K562 (cell line): ENCODE measurements around the gene IFT122. TPM values are rescaled to one million over a fixed set of nuclear protein-coding genes. Genes with fewer than 3 reads are reported as not detected.

Experiments used
- ATAC-seq: fragments of 200-7000 bp; cut with Tn5 transposase; 3 replicates; pipeline ENCODE4 v1.9.1; 2020; ENCODE audit warnings: moderate library complexity
- BruUV-seq: library from RNA; stranded (reverse); fragments of 400-500 nt; replicated peaks from 2 replicates; lab custom pipeline; 2021; lab: Mats Ljungman, UMichigan
- CTCF ChIA-PET: fragments of 300-600 bp; formaldehyde crosslinking; extraction: SDS; loops from one replicate; lab custom pipeline; 2021; ENCODE audit warnings: low intra/inter-chr PET ratio; lab: Yijun Ruan, JAX
- POLR2A ChIA-PET: fragments of 300-600, 350-650 bp; sonication (Branson Sonifier 250); formaldehyde crosslinking; extraction: SDS; loops from one replicate; lab custom pipeline; 2021; ENCODE audit warnings: antibody characterized with exemption, inconsistent platforms; lab: Yijun Ruan, JAX
- DNase-seq, 4 experiments: peaks; one replicate each; pipeline versions ENCODE4 v3.0.0 to v3.0.0-alpha.2; 2011 to 2018; ENCODE audit warnings: low spot score in 3 of 4, mixed read lengths in 3 of 4; ENCODE audit errors: extremely low read depth in 1 of 4
- FAIRE-seq: peaks from 2 replicates; lab custom pipeline; 2011; peaks lifted over from hg19 to GRCh38; lab: Jason Lieb, UNC
- H2AFZ ChIP-seq: 2 replicates; pipeline ENCODE4 v1.6.0; 2011; ENCODE audit warnings: low read depth, low read length, control low read depth, inconsistent platforms
- H3K27ac ChIP-seq: fragments of 200-600 bp; 3 replicates; pipeline ENCODE4 v1.8.0; 2011; ENCODE audit warnings: low read depth, mild to moderate bottlenecking, control low read depth, inconsistent platforms, low read length, moderate library complexity, mixed read lengths; ENCODE audit errors: extremely low read depth
- H3K27me3 ChIP-seq, 2 experiments: fragments of 300-600 bp in 1 of 2; 2 replicates in 1 of 2; 3 replicates in 1 of 2; pipeline versions ENCODE4 v1.6.0 to v1.8.0; 2011; ENCODE audit warnings: inconsistent platforms in 2 of 2, low read length in 2 of 2, mild to moderate bottlenecking in 1 of 2, mixed read lengths in 1 of 2, moderate library complexity in 1 of 2; ENCODE audit not compliant: control insufficient read depth in 2 of 2, insufficient read depth in 2 of 2
- H3K36me3 ChIP-seq: fragments of 300-600 bp; 3 replicates; pipeline ENCODE4 v1.8.0; 2011; ENCODE audit warnings: mild to moderate bottlenecking, low read length, inconsistent platforms; ENCODE audit not compliant: control insufficient read depth, insufficient read depth
- H3K4me1 ChIP-seq, 2 experiments: fragments of 200-600 bp in 1 of 2; replicated peaks in 1 of 2; 2 replicates in 1 of 2; 3 replicates in 1 of 2; pipeline versions ENCODE4 v1.5.1 to v1.8.0; 2011; ENCODE audit warnings: inconsistent platforms in 2 of 2, low read length in 2 of 2, mild to moderate bottlenecking in 1 of 2, mixed read lengths in 1 of 2, moderate library complexity in 1 of 2; ENCODE audit not compliant: control insufficient read depth in 2 of 2, insufficient read depth in 2 of 2
- H3K4me2 ChIP-seq: 2 replicates; pipeline ENCODE4 v1.6.1; 2011; ENCODE audit warnings: low read length, control low read depth, inconsistent platforms, mixed read lengths; ENCODE audit not compliant: insufficient read depth
- H3K4me3 ChIP-seq: fragments of 200-600 bp; sonication (generic), shearing (Covaris generic); 2 replicates; pipeline ENCODE4 v1.5.1; 2016; ENCODE audit warnings: control low read depth, inconsistent platforms
- H3K79me2 ChIP-seq: fragments of 200-600 bp; 3 replicates; pipeline ENCODE4 v1.8.0; 2011; ENCODE audit warnings: low read length, inconsistent platforms; ENCODE audit not compliant: control insufficient read depth, insufficient read depth
- H3K9ac ChIP-seq, 2 experiments: 2 replicates each; pipeline versions ENCODE4 v1.6.0 to v1.6.1; 2011; ENCODE audit warnings: low read depth in 2 of 2, low read length in 2 of 2, control low read depth in 1 of 2, inconsistent platforms in 1 of 2, mild to moderate bottlenecking in 1 of 2, mixed read lengths in 1 of 2; ENCODE audit not compliant: insufficient read depth in 1 of 2
- H3K9me1 ChIP-seq: one replicate; pipeline ENCODE4 v1.6.0; 2011; ENCODE audit warnings: inconsistent platforms, mild to moderate bottlenecking, low read length, moderate library complexity; ENCODE audit not compliant: control insufficient read depth, insufficient read depth
- H3K9me3 ChIP-seq: replicated peaks from 2 replicates; pipeline ENCODE4 v1.5.1; 2011; ENCODE audit warnings: low read depth, low read length, inconsistent platforms; ENCODE audit not compliant: control insufficient read depth, insufficient read depth
- H4K20me1 ChIP-seq: replicated peaks from 2 replicates; pipeline ENCODE4 v1.6.1; 2011; ENCODE audit warnings: low read length, inconsistent platforms, mixed read lengths; ENCODE audit not compliant: control insufficient read depth, insufficient read depth
- CBX3 ChIP-seq, 2 experiments: IDR thresholded peaks; 1 replicate in 1 of 2; 2 replicates in 1 of 2; pipeline ENCODE4 v1.6.1; 2012; ENCODE audit warnings: inconsistent platforms in 2 of 2, low read length in 2 of 2, borderline replicate concordance in 1 of 2, control low read depth in 1 of 2
- ESRRA ChIP-seq: fragments of 450-650 bp; IDR thresholded peaks from 2 replicates; pipeline ENCODE4 v1.6.1; 2014; ENCODE audit warnings: low read depth, mild to moderate bottlenecking, moderate library complexity, borderline replicate concordance
- FOXJ3 ChIP-seq: sonication (generic); formaldehyde crosslinking; IDR thresholded peaks from 2 replicates; pipeline ENCODE4 v1.4.0; 2020; ENCODE audit warnings: mild to moderate bottlenecking, missing genetic modification reagents
- HDAC1 ChIP-seq, 2 experiments: fragments of 450-650 bp; IDR thresholded peaks; 2 replicates each; pipeline ENCODE4 v1.6.1; 2016 to 2017; ENCODE audit warnings: inconsistent platforms in 1 of 2, mild to moderate bottlenecking in 1 of 2, moderate library complexity in 1 of 2
- MCM2 ChIP-seq: fragments of 450-650 bp; IDR thresholded peaks from 2 replicates; pipeline ENCODE4 v1.6.1; 2017; ENCODE audit warnings: low read depth, mild to moderate bottlenecking
- PCBP2 ChIP-seq: fragments of 200-400 bp; formaldehyde crosslinking; IDR thresholded peaks from 2 replicates; pipeline ENCODE4 v1.6.1; 2018; ENCODE audit warnings: low read length, low read depth, mild to moderate bottlenecking, moderate library complexity; ENCODE audit not compliant: poor library complexity, severe bottlenecking
- PHB ChIP-seq: fragments of 250-450 bp; sonication (Bioruptor Pico); IDR thresholded peaks from 2 replicates; pipeline ENCODE4 v1.5.0; 2021
- WHSC1 ChIP-seq: IDR thresholded peaks from one replicate; pipeline ENCODE4 v1.6.1; 2012; ENCODE audit warnings: low read length, control low read depth, inconsistent platforms
- ZNF143 ChIP-seq: sonication (generic); formaldehyde crosslinking; IDR thresholded peaks from 2 replicates; pipeline ENCODE4 v1.9.0; 2022; ENCODE audit warnings: mild to moderate bottlenecking, missing genetic modification reagents
- WGBS: fragments of 100-300 bp; shearing (Covaris generic); methylation state at CpG from one replicate; pipeline ENCODE4 v1.1.6; 2016; ENCODE audit warnings: low coverage, mixed read lengths; ENCODE audit not compliant: insufficient coverage; ENCODE audit errors: missing lambda C conversion rate; 5-methylcytosine and 5-hydroxymethylcytosine counted together
- in situ Hi-C: fragments of 300-500 bp; cut with MboI; formaldehyde crosslinking; loops from 4 replicates; pipeline ENCODE4 v1.15.0; 2018; ENCODE audit warnings: inconsistent platforms, mixed read lengths
- intact Hi-C: fragments of 100-400 bp; cut with micrococcal nuclease; formaldehyde crosslinking; loops from 2 replicates; pipeline ENCODE4 v1.14.2; 2022
- polyA plus RNA-seq, 8 experiments: library from polyadenylated mRNA; depleted of rRNA in 4 of 8; stranded (reverse) in 5 of 8; unstranded in 3 of 8; fragments of >200 nt; fragmentation: Nextera tagmentation in 2 of 8; fragmentation: Illumina TruSeq in 1 of 8; extraction: Ambion mirVana in 2 of 8; extraction: Trizol in 1 of 8; gene quantifications; 2 replicates each; pipeline versions ENCODE4 v1.2.1 to v1.2.3, GENCODE V29; 2011 to 2014; ENCODE audit warnings: inconsistent platforms in 1 of 8, missing spikeins in 1 of 8
- total RNA-seq, 7 experiments: library from RNA; depleted of rRNA in 6 of 7; stranded (reverse); fragments of >200 nt in 6 of 7; fragmentation: Illumina TruSeq in 2 of 7; extraction: Trizol in 2 of 7; gene quantifications; 2 replicates each; pipeline versions ENCODE4 v1.2.1 to v1.2.3, GENCODE V29; 2011 to 2021; ENCODE audit warnings: low replicate concordance in 1 of 7
- TF ChIP-seq, protein P1 (sequence below): fragments of 250-450 bp; sonication (Bioruptor Pico); IDR thresholded peaks from 2 replicates; pipeline ENCODE4 v1.8.0; 2022; ENCODE audit warnings: inconsistent platforms

Gene IFT122
- total and polyA plus RNA-seq, 9 of the 15 experiments (the other 6 are each of a cell fraction or from before 2014, with no cell fraction given) = 2.4 to 11.5 (median 7.7) TPM

DNA sequence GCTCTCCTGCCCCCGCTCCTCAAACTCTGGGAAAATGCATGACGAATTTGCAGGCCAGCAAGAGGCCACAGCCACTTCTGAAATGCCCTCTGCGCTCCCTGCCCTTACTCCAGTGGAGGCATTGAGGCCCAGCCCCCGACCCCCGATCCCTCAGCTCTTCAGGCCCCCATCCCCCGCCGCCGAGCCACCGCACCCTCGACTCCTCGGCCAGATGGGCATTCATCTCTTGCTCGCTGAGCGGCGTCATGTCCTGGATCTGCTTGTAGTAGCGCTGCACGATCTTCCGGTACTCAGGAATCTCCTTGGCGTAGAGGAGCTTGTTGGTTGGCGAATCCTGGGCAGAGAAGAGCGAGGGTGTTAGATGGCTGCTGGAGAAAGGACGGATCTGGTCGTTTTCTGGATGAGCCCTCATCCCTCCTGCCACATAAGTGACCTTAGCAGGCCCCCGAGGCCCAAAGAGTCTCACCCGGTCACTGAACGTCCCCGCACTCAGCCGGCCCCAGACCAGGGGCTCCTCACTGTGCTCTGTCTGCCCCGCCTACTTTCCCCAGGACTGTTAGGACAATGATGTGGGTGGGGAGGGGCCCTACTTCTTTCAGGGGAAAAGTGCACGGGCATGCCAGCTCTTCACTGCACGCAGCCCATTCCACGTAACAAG, 117.0 kb downstream of the IFT122 start:
- FAIRE-seq (no peak), ATAC-seq (no peak), DNase-seq (no peak)
- H3K9me1 ChIP-seq = no peaks in the 10 kb centered on the region
- in situ Hi-C loops (no loop called here), intact Hi-C loops (no loop called here)
- no peaks in the 10 kb centered on the region for H4K20me1 ChIP-seq
- ChIA-PET POLR2A (no interaction called here), CTCF (no interaction called here)
- H3K4me1 ChIP-seq = peaks cover 7 to 53% of the 10 kb centered on the region in 2 experiments; a peak in 4 of 5 replicates
- BruUV-seq = no TSS peak
- H3K79me2 ChIP-seq = no peaks in the 10 kb centered on the region
- H3K27ac ChIP-seq = no peak overlapping the region
- no peak overlapping the region for H3K4me2 ChIP-seq
- H3K27me3 ChIP-seq = no peaks in the 10 kb centered on the region
- TF ChIP-seq WHSC1 (no peak), HDAC1 (IDR thresholded peaks at IDR 0.05) (no peak), PHB (CRISPR knock-in tag) (no peak), FOXJ3 (no peak), PCBP2 (no peak), ZNF143 (no peak), MCM2 (no peak), CBX3 (IDR thresholded peaks at IDR 0.05; ENCODE audit: borderline replicate concordance in 1 of 2, low read length in 2 of 2) (no peak), ESRRA (no peak)
- TF ChIP-seq, protein P1, sequence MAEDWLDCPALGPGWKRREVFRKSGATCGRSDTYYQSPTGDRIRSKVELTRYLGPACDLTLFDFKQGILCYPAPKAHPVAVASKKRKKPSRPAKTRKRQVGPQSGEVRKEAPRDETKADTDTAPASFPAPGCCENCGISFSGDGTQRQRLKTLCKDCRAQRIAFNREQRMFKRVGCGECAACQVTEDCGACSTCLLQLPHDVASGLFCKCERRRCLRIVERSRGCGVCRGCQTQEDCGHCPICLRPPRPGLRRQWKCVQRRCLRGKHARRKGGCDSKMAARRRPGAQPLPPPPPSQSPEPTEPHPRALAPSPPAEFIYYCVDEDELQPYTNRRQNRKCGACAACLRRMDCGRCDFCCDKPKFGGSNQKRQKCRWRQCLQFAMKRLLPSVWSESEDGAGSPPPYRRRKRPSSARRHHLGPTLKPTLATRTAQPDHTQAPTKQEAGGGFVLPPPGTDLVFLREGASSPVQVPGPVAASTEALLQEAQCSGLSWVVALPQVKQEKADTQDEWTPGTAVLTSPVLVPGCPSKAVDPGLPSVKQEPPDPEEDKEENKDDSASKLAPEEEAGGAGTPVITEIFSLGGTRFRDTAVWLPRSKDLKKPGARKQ (CRISPR knock-in tag) = no peak
- H3K9ac ChIP-seq = no peak overlapping the region
- peaks cover 22% of the 10 kb centered on the region; the same call in 1 of the 3 replicates for H3K36me3 ChIP-seq
- 77% methylated on average over 11 of the region's 31 CpGs for WGBS
- H2AFZ ChIP-seq = no peak overlapping the region
- H3K4me3 ChIP-seq = no peak overlapping the region
- no peaks in the 10 kb centered on the region for H3K9me3 ChIP-seq
